HepG2 (cell line): ENCODE measurements around the gene TM4SF1. TPM values are rescaled to one million over a fixed set of nuclear protein-coding genes. Genes with fewer than 3 reads are reported as not detected.

Experiments
- AFF4 ChIP-seq: sonication (generic); formaldehyde crosslinking; IDR thresholded peaks from 2 replicates; pipeline ENCODE4 v1.4.0; 2020; ENCODE audit warnings: missing genetic modification reagents
- ELF1 ChIP-seq: sonication (generic); formaldehyde crosslinking; IDR thresholded peaks from 2 replicates; pipeline ENCODE4 v1.4.0; 2020; ENCODE audit warnings: missing genetic modification reagents
- FOSL2 ChIP-seq: sonication (generic); formaldehyde crosslinking; IDR thresholded peaks from 2 replicates; pipeline ENCODE4 v1.4.0; 2020; ENCODE audit warnings: missing genetic modification reagents
- GPN1 ChIP-seq: sonication (generic); formaldehyde crosslinking; IDR thresholded peaks from 2 replicates; pipeline ENCODE4 v1.5.1; 2020; ENCODE audit warnings: missing genetic modification reagents, borderline replicate concordance
- HOXA7 ChIP-seq: sonication (generic); formaldehyde crosslinking; IDR thresholded peaks from 2 replicates; pipeline ENCODE4 v1.8.1; 2022; ENCODE audit warnings: mild to moderate bottlenecking, missing genetic modification reagents, moderate library complexity
- LCORL ChIP-seq, 2 experiments: fragments of 450-650 bp in 1 of 2; sonication (generic) in 1 of 2; formaldehyde crosslinking in 1 of 2; IDR thresholded peaks; 2 replicates each; pipeline versions ENCODE4 v1.5.0 to v1.6.1; 2017 to 2020; ENCODE audit warnings: antibody characterized with exemption in 1 of 2, missing genetic modification reagents in 1 of 2
- PRPF4 ChIP-seq: fragments of 200-400 bp; formaldehyde crosslinking; IDR thresholded peaks from 2 replicates; pipeline ENCODE4 v1.6.1; 2016; ENCODE audit warnings: low read length, low read depth; ENCODE audit not compliant: poor library complexity, severe bottlenecking
- RCOR2 ChIP-seq: IDR thresholded peaks from 2 replicates; pipeline ENCODE4 v1.6.1; 2016; ENCODE audit warnings: missing biosample characterization, missing genetic modification reagents
- RFXAP ChIP-seq: sonication (generic); formaldehyde crosslinking; IDR thresholded peaks from 2 replicates; pipeline ENCODE4 v1.4.0; 2020; ENCODE audit warnings: missing genetic modification reagents, borderline replicate concordance
- SNRNP70 ChIP-seq: fragments of 200-400 bp; formaldehyde crosslinking; IDR thresholded peaks from 2 replicates; pipeline ENCODE4 v1.6.1; 2017; ENCODE audit warnings: mild to moderate bottlenecking, low read depth, low read length, moderate library complexity
- TCF7L2 ChIP-seq: IDR thresholded peaks from 2 replicates; pipeline ENCODE4 v1.6.1; 2011; ENCODE audit warnings: mild to moderate bottlenecking, low read depth, low read length, moderate library complexity
- TP53 ChIP-seq: sonication (generic); formaldehyde crosslinking; conservative IDR thresholded peaks from 2 replicates; pipeline ENCODE4 v1.4.0; 2020; ENCODE audit warnings: missing genetic modification reagents
- ZBTB39 ChIP-seq: sonication (generic); formaldehyde crosslinking; IDR thresholded peaks from 2 replicates; pipeline ENCODE4 v1.5.0; 2020; ENCODE audit warnings: missing genetic modification reagents
- ZNF12 ChIP-seq: sonication (generic); formaldehyde crosslinking; IDR thresholded peaks from 2 replicates; pipeline ENCODE4 v1.5.0; 2020; ENCODE audit warnings: missing genetic modification reagents
- ZNF138 ChIP-seq: sonication (generic); formaldehyde crosslinking; IDR thresholded peaks from 2 replicates; pipeline ENCODE4 v1.5.0; 2020; ENCODE audit warnings: mild to moderate bottlenecking, low read depth, missing genetic modification reagents
- ZNF230 ChIP-seq: sonication (generic); formaldehyde crosslinking; IDR thresholded peaks from 2 replicates; pipeline ENCODE4 v1.4.0; 2020; ENCODE audit warnings: mild to moderate bottlenecking, missing genetic modification reagents
- ZNF317 ChIP-seq: sonication (generic); formaldehyde crosslinking; IDR thresholded peaks from 2 replicates; pipeline ENCODE4 v1.5.0; 2020; ENCODE audit warnings: mild to moderate bottlenecking, missing genetic modification reagents
- ZNF430 ChIP-seq: sonication (generic); formaldehyde crosslinking; IDR thresholded peaks from 2 replicates; pipeline ENCODE4 v1.9.0; 2021; ENCODE audit warnings: mild to moderate bottlenecking, missing genetic modification reagents
- ZNF546 ChIP-seq: sonication (generic); formaldehyde crosslinking; conservative IDR thresholded peaks from 2 replicates; pipeline ENCODE4 v1.8.1; 2023; ENCODE audit warnings: mild to moderate bottlenecking, missing genetic modification reagents
- ZNF614 ChIP-seq: IDR thresholded peaks from 2 replicates; pipeline ENCODE4 v1.6.1; 2018; ENCODE audit warnings: missing biosample characterization, missing genetic modification reagents, inconsistent platforms, borderline replicate concordance
- ZNF782 ChIP-seq: sonication (generic); formaldehyde crosslinking; IDR thresholded peaks from 2 replicates; pipeline ENCODE4 v1.4.0; 2020; ENCODE audit warnings: missing genetic modification reagents, mild to moderate bottlenecking, borderline replicate concordance
- polyA plus RNA-seq, 8 experiments: library from polyadenylated mRNA; depleted of rRNA in 3 of 8; stranded (reverse) in 7 of 8; unstranded in 1 of 8; fragments of >200 nt; fragmentation: Illumina TruSeq in 4 of 8; extraction: Trizol in 4 of 8; gene quantifications; 2 replicates each; pipeline versions ENCODE4 v1.2.1 to v1.2.3, GENCODE V29; 2011 to 2016; ENCODE audit warnings: low read depth in 4 of 8, missing spikeins in 1 of 8, mixed read lengths in 1 of 8; ENCODE audit not compliant: insufficient read depth in 1 of 8
- total RNA-seq, 5 experiments: library from RNA; depleted of rRNA; stranded (reverse); fragments of >200 nt; fragmentation: Illumina TruSeq; extraction: Trizol; gene quantifications; 2 replicates each; pipeline ENCODE4 v1.2.3, GENCODE V29; 2016; ENCODE audit warnings: low read depth in 1 of 5
- TF ChIP-seq, protein P1 (sequence below): sonication (generic); formaldehyde crosslinking; IDR thresholded peaks from 2 replicates; pipeline ENCODE4 v1.4.0; 2020; ENCODE audit warnings: missing genetic modification reagents

TM4SF1 gene
- total and polyA plus RNA-seq, 2 of the 13 experiments (the other 11 are each of a cell fraction or from before 2014, with no cell fraction given), result 431 to 1,359 TPM

GRCh38 chr3:149377408-149378364 lies at the start of gene TM4SF1 (continued):
- peak; percentile 86 for TF ChIP-seq RFXAP (CRISPR knock-in tag)
- TF ChIP-seq TP53, result 0 out of 2 replicates have a peak, but pooled peaks have one; percentile 83
- peak; percentile 23; the same call in 1 of the 2 replicates for TF ChIP-seq ZNF782 (CRISPR knock-in tag)
- no peak for TF ChIP-seq ZBTB39 (CRISPR knock-in tag)
- TF ChIP-seq PRPF4, result no peak
- TF ChIP-seq, protein P1, sequence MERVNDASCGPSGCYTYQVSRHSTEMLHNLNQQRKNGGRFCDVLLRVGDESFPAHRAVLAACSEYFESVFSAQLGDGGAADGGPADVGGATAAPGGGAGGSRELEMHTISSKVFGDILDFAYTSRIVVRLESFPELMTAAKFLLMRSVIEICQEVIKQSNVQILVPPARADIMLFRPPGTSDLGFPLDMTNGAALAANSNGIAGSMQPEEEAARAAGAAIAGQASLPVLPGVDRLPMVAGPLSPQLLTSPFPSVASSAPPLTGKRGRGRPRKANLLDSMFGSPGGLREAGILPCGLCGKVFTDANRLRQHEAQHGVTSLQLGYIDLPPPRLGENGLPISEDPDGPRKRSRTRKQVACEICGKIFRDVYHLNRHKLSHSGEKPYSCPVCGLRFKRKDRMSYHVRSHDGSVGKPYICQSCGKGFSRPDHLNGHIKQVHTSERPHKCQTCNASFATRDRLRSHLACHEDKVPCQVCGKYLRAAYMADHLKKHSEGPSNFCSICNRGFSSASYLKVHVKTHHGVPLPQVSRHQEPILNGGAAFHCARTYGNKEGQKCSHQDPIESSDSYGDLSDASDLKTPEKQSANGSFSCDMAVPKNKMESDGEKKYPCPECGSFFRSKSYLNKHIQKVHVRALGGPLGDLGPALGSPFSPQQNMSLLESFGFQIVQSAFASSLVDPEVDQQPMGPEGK (CRISPR knock-in tag), result peak; percentile 27; the same call in 1 of the 2 replicates
- TF ChIP-seq ZNF230 (CRISPR knock-in tag), result no peak
- TF ChIP-seq ZNF546 (CRISPR knock-in tag), result 0 out of 2 replicates have a peak, but pooled peaks have one; percentile 17
- TF ChIP-seq HOXA7, result no peak
- TF ChIP-seq ZNF317 (CRISPR knock-in tag), result no peak; the same call in none of the 2 replicates
- no peak for TF ChIP-seq SNRNP70
- TF ChIP-seq ZNF614 (CRISPR knock-in tag), result peak; percentile 86
- TF ChIP-seq ZNF12 (CRISPR knock-in tag), result peak; percentile 17
- peak; percentile 41 for TF ChIP-seq ELF1 (CRISPR knock-in tag)
- TF ChIP-seq RCOR2 (CRISPR knock-in tag), result peak; percentile 42; the same call in 1 of the 2 replicates
- TF ChIP-seq LCORL (IDR thresholded peaks at IDR 0.05), result no peak
- peak; percentile 78 for TF ChIP-seq LCORL (CRISPR knock-in tag; IDR thresholded peaks at IDR 0.05)
- TF ChIP-seq FOSL2, result peak; percentile 83
- TF ChIP-seq AFF4 (CRISPR knock-in tag), result peak; percentile 99
- TF ChIP-seq ZNF138 (CRISPR knock-in tag), result no peak
- no peak; the same call in 1 of the 2 replicates for TF ChIP-seq ZNF430
- no peak for TF ChIP-seq TCF7L2
- no peak for TF ChIP-seq GPN1 (CRISPR knock-in tag)
